ENCODE measurements around the gene SH3TC1. TPM values are rescaled to one million over a fixed set of nuclear protein-coding genes. Genes with fewer than 3 reads are reported as not detected.

SH3TC1 gene
- polyA plus RNA-seq, 3 donors from 2014 or later = 3.4 to 18.1 (median 4.2) TPM

- no peaks in the 10 kb centered on the region for H3K9me3 Mint-ChIP-seq
- no peaks in the 10 kb centered on the region for H3K36me3 Mint-ChIP-seq
- H3K27me3 Mint-ChIP-seq (ENCODE audit: low read depth in 3 of 3) = peaks cover under 1 to 6% (median 3%) of the 10 kb centered on the region in 3 donors
- H3K4me3 Mint-ChIP-seq = no peak overlapping the region
- H3K4me1 Mint-ChIP-seq = peaks cover 0 to 4% of the 10 kb centered on the region in 2 donors
- no peak overlapping the region for H3K27ac Mint-ChIP-seq
- no peak for DNase-seq
Observed at GRCh38 chr4:8274066-8274652, 75.1 kb downstream of the SH3TC1 start.

- no peaks in the 10 kb centered on the region for H3K9me3 Mint-ChIP-seq
- H3K27ac Mint-ChIP-seq = no peak overlapping the region
- no peak overlapping the region for H3K4me3 Mint-ChIP-seq
- peaks cover 0 to 5% (median 3%) of the 10 kb centered on the region in 3 donors for H3K27me3 Mint-ChIP-seq (ENCODE audit: low read depth in 3 of 3)
- H3K36me3 Mint-ChIP-seq = no peaks in the 10 kb centered on the region
- no peak for DNase-seq
- H3K4me1 Mint-ChIP-seq = peaks cover 0 to 6% of the 10 kb centered on the region in 2 donors
Observed at GRCh38 chr4:8274765-8275547, 75.9 kb downstream of the SH3TC1 start.

GRCh38 chr4:8275548-8275910 is 76.4 kb downstream of the SH3TC1 start:
- Mint-ChIP-seq H3K9me3 (no peaks in the 10 kb centered on the region), H3K4me3 (no peak overlapping the region), H3K4me1 (peaks cover 0 to 6% of the 10 kb centered on the region in 2 donors), H3K27me3 (ENCODE audit: low read depth in 3 of 3) (peaks cover 0 to 5% (median 3%) of the 10 kb centered on the region in 3 donors), H3K27ac (no peak overlapping the region), H3K36me3 (no peaks in the 10 kb centered on the region)
- no peak for DNase-seq

- H3K27me3 Mint-ChIP-seq (ENCODE audit: low read depth in 3 of 3) = peaks cover 0 to 3% (median 3%) of the 10 kb centered on the region in 3 donors
- no peak overlapping the region for H3K27ac Mint-ChIP-seq
- no peaks in the 10 kb centered on the region for H3K9me3 Mint-ChIP-seq
- no peak for DNase-seq
- peaks cover 0 to 6% of the 10 kb centered on the region in 2 donors for H3K4me1 Mint-ChIP-seq
- no peak overlapping the region for H3K4me3 Mint-ChIP-seq
- H3K36me3 Mint-ChIP-seq = no peaks in the 10 kb centered on the region
Observed at GRCh38 chr4:8276358-8277240, 77.5 kb downstream of the SH3TC1 start.

- DNase-seq = no peak
Observed at GRCh38 chr4:8277356-8278008, 78.4 kb downstream of the SH3TC1 start.

GRCh38 chr4:8278009-8278395 is 78.9 kb downstream of the SH3TC1 start:
- peaks cover 0 to 6% of the 10 kb centered on the region in 2 donors for H3K4me1 Mint-ChIP-seq
- DNase-seq = no peak
- H3K27ac Mint-ChIP-seq = no peak overlapping the region
- H3K4me3 Mint-ChIP-seq = no peak overlapping the region
- no peaks in the 10 kb centered on the region for H3K36me3 Mint-ChIP-seq
- peaks cover 0 to 3% (median 1%) of the 10 kb centered on the region in 3 donors for H3K27me3 Mint-ChIP-seq (ENCODE audit: low read depth in 3 of 3)
- H3K9me3 Mint-ChIP-seq = no peaks in the 10 kb centered on the region

More at GRCh38 chr4:8277356-8278008, 78.4 kb downstream of the SH3TC1 start:
- H3K4me1 Mint-ChIP-seq = peaks cover 0 to 6% of the 10 kb centered on the region in 2 donors
- no peak overlapping the region for H3K27ac Mint-ChIP-seq
- H3K36me3 Mint-ChIP-seq = no peaks in the 10 kb centered on the region
- peaks cover 0 to 3% (median 0%) of the 10 kb centered on the region in 3 donors for H3K27me3 Mint-ChIP-seq (ENCODE audit: low read depth in 3 of 3)
- no peak overlapping the region for H3K4me3 Mint-ChIP-seq
- no peaks in the 10 kb centered on the region for H3K9me3 Mint-ChIP-seq

GRCh38 chr4:8278421-8279287 is 79.6 kb downstream of the SH3TC1 start:
- Mint-ChIP-seq H3K4me1 (peaks cover 0 to 6% of the 10 kb centered on the region in 2 donors), H3K4me3 (no peak overlapping the region), H3K27me3 (ENCODE audit: low read depth in 3 of 3) (peaks cover 0 to 3% (median 2%) of the 10 kb centered on the region in 3 donors), H3K27ac (peak overlapping the region in 2 of 6 donors; percentile 39 to 45), H3K9me3 (no peaks in the 10 kb centered on the region), H3K36me3 (no peaks in the 10 kb centered on the region)
- DNase-seq = no peak

GRCh38 chr4:8279321-8280157 is 80.4 kb downstream of the SH3TC1 start:
- peak overlapping the region in 3 of 6 donors; percentile 39 to 45 (median 40) for H3K27ac Mint-ChIP-seq
- peaks cover 0 to 2% (median 2%) of the 10 kb centered on the region in 3 donors for H3K27me3 Mint-ChIP-seq (ENCODE audit: low read depth in 3 of 3)
- no peak for DNase-seq
- no peaks in the 10 kb centered on the region for H3K36me3 Mint-ChIP-seq
- H3K4me1 Mint-ChIP-seq = peaks cover 0 to 6% of the 10 kb centered on the region in 2 donors
- H3K4me3 Mint-ChIP-seq = no peak overlapping the region
- H3K9me3 Mint-ChIP-seq = no peaks in the 10 kb centered on the region

- Mint-ChIP-seq H3K4me3 (no peak overlapping the region), H3K9me3 (no peaks in the 10 kb centered on the region), H3K4me1 (peaks cover 0 to 6% of the 10 kb centered on the region in 2 donors), H3K27me3 (ENCODE audit: low read depth in 3 of 3) (peaks cover 0 to 2% (median 2%) of the 10 kb centered on the region in 3 donors), H3K27ac (no peak overlapping the region), H3K36me3 (no peaks in the 10 kb centered on the region)
- no peak for DNase-seq
Observed at GRCh38 chr4:8280158-8280875, 81.2 kb downstream of the SH3TC1 start.

GRCh38 chr4:8280876-8281440 is 81.9 kb downstream of the SH3TC1 start:
- Mint-ChIP-seq H3K36me3 (no peaks in the 10 kb centered on the region), H3K27me3 (ENCODE audit: low read depth in 3 of 3) (peaks cover 0 to 2% (median 2%) of the 10 kb centered on the region in 3 donors), H3K4me1 (peaks cover 0 to 6% of the 10 kb centered on the region in 2 donors), H3K27ac (no peak overlapping the region), H3K4me3 (no peak overlapping the region), H3K9me3 (no peaks in the 10 kb centered on the region)
- no peak for DNase-seq

GRCh38 chr4:8281519-8282133 is 82.5 kb downstream of the SH3TC1 start:
- no peak overlapping the region for H3K4me3 Mint-ChIP-seq
- no peaks in the 10 kb centered on the region for H3K9me3 Mint-ChIP-seq
- H3K36me3 Mint-ChIP-seq = no peaks in the 10 kb centered on the region
- peaks cover 0 to 6% of the 10 kb centered on the region in 2 donors for H3K4me1 Mint-ChIP-seq
- DNase-seq = no peak
- peaks cover 0 to 2% (median 2%) of the 10 kb centered on the region in 3 donors for H3K27me3 Mint-ChIP-seq (ENCODE audit: low read depth in 3 of 3)
- no peak overlapping the region for H3K27ac Mint-ChIP-seq
